HG03175 (cell line): ENCODE results near the gene DNAH7.
A peak's percentile ranks its signal among the peaks of the same experiment; 100 is the strongest.
"Not testable (repeated sequence)": the region's sequence is repeated elsewhere in the genome, so short reads cannot be mapped to it uniquely, and the experiment has no call there.

Source experiments
- ATAC-seq: cut with Tn5 transposase; IDR thresholded peaks from one replicate; pipeline ENCODE4 v1.9.1; 2021; ENCODE audit warnings: mild to moderate bottlenecking, moderate library complexity; ENCODE audit not compliant: unreplicated experiment

Gene DNAH7

DNA sequence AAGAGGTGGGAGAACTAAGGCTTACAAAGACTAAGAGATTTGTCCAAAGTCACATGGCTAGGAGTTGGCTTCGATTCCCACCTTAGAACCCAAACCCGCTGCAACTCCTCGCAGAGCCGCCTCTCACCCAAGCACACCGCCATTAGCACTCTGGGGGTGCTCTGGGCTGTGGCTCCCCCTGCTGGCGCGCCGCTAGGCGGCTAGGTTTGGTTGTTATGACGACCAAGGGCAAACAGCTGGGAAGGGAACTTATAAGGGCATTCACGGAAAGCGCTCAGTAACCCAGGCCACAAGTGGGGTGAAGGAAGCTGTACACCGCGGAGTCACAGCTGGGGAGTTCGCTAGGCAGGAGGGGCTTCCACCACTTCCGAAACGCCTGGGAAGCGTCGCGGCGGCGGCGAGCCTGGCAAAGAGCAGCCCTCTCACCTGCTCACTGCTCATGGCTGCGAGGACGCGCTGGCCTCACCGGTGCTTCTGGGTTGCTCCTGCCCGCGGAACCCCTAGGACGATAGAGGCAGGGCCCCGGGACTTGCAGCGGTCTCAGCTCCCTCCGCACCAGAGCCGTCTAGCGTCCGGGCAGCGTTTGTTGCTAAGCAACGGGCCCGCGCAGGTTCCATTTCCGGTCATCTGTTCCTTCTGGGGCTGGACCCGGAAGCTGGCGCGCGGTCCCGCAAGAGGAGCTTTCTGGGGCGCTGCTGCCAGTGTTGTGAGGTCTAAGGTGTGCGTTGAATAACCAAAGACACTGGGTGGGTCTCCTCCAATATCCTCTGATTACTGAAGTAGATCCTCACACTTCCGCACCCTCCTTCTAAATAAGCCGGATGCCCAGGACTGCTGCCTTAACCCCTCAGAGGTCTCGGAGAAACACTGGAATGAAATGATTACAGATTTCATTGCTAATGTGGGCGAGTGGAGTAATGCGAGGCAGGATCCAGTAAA lies at the start of gene DNAH7:
TSS of gene DNAH7 (minus strand) at position 567 of the 939 bp plus-strand sequence. CDS start at position 441, 126 bp downstream.
- peak; percentile 98 for ATAC-seq

- no peak for ATAC-seq
Measured at GRCh38 chr2:196117214-196117705, 48.6 kb upstream of the DNAH7 start.

GRCh38 chr2:196113061-196113974 lies 44.7 kb upstream of the DNAH7 start:
- ATAC-seq, result no peak

GRCh38 chr2:196112418-196113034 lies 43.9 kb upstream of the DNAH7 start:
- ATAC-seq, result no peak

DNA sequence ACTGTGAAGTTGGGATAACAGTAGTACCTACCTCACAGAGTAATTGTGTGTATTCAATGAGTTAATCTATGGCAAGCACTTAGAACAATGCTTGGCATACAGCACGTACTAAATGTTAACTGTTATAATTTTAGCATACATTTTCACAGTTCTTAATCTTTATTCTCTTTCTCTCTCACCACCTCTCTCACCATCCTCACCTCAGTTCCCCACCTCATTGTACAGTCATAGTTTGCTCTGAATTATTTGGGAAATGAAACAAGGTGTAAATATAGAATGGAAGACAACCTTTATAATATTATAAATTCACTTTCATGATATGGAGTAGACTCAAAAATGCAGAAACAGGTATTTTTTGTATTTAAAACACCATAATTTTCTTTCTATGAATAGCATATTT lies 40.0 kb upstream of the DNAH7 start:
- no peak for ATAC-seq

GRCh38 chr2:196105951-196106350 lies 37.3 kb upstream of the DNAH7 start:
- ATAC-seq, result no peak

GRCh38 chr2:196104066-196104465 lies 35.4 kb upstream of the DNAH7 start:
- no peak for ATAC-seq

DNA sequence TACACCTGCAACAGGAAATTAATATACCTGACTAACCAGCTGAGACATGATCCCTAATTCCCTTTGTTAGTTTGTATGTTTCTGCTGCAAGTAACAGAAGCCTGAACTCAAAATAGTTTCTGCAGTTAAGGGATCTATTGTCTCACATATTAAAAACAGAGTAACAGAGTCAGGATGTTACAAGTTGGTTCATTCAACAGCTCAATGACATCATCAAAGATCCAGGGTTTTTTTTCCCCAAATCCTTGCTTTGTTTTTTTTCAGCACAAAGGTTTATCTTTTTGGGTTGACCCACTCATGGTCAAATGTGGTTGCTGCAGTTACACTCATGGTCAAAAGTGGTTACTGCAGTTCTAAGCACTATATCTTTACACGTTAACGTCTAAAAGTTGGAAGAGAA lies 35.0 kb upstream of the DNAH7 start:
- ATAC-seq, result no peak

DNA sequence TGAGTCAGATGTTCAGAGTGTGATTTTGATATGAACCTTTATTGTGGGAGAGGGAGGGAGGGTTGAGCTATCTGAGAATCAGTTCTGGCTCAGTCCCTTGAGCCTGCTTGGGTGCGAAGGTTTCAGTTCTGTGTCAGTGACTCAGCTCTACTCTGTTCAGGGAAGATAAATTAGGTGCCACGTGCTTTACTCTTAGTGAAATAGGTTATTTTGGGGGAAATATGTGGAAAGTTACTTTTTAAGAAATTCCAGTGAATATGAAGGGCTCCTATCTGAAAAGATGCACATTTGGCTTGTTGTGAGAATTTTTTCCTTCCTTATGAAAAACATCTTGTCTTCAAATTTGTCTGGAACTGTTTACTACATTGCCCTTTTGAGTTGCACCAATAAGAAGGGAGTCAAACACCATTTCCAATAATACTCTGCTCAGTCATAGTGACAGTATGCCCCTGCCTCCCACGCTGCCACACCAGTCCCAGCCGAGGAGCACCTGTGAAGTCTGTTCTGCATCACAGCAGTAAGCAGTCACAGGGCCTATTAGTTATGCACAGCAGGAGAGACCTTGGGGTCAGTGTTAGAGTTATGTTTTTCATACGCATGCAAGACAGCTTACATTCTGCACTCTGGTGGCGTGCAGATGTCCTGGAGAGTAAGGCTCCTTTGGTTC lies 32.8 kb upstream of the DNAH7 start:
- ATAC-seq, result peak; percentile 88

DNA sequence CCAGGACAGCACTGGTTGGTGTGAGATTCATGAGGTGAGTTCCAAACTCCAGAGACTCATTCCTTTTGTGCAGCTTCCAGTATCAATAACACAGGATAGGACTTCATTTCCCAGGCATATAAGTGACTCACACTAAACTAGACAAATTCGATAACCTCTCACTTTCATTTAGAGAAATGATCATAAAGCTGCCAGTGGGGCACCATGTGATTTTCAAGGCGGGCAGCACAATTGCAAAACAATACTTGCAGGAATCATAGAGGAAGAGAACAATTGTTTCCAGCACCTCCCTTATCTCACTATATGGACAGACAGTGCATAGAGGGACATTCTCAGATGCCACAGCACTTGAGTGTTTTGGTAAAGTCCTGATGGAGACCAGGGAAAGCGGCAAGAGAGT lies 31.3 kb upstream of the DNAH7 start:
- no peak for ATAC-seq

DNA sequence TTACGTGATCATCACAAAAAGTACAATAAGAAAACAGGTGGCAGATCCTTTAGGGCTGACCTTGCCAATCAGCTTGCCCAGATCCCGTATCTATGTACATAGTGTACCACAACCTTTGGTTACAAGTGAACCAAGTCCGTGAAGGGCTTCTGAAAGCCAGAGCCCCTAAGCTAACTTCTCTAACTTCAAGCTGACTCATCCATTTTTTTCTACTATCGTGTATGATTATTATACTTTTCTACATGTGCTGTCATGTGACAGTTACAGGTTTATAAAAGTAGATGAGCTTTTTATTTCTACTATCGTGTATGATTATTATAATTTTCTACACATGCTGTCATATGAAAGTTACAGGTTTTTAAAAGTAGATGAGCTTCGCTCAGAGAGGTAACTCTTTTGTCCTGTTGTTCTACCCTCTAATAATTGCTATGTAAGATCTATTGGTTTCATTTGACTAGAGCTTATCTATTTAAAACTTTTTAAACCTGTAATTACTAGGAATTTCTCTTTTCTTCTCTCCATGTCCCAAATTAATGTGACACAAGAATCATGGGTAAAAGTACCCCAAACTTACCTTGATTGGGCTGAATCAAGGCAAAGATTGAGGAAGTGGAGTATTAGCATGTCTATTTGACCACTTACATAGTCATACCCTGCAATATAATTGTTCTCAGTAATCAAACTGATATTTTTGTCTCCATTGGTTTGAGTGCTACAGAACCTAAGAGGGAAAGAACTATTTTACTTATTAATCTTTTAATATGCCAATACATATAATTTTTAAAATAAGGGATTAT lies 29.4 kb upstream of the DNAH7 start:
- ATAC-seq, result no peak

DNA sequence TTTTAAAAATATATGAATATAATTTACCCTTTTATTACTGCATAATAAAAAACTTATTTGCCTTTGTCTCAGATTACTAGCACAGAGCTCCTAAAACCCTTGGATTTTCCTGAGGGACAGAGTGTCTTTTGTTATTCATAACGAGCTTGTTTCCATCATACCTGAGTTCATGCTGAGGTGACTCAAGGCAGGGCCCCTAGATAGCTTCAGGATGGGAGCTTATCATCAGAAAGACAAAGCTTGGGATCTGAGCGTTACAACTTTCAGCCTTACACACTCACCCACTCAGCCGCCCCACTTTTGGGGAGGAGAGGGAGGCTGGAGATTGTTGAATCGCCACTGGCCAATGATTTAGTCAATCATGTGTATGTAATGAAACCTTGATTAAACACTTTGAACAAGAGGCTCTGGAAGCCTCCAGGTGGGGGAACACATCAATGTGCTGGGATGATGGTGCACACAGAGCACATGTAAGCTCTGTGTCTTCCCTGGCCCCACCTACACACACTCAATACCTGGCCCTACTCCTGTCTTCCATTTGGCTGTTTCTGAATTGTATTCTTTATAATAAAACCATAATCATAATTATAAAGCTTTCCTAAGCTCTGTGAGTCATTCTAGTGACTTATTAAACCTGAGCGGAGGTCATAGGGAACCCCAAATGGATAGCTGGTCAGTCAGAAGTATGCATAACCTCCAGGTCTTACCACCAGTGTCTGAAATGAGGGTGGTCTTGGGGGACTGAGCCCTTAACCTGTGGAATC lies 28.5 kb upstream of the DNAH7 start:
- ATAC-seq, result no peak

- no peak for ATAC-seq
Measured at GRCh38 chr2:196096264-196096663, 27.6 kb upstream of the DNAH7 start.

DNA sequence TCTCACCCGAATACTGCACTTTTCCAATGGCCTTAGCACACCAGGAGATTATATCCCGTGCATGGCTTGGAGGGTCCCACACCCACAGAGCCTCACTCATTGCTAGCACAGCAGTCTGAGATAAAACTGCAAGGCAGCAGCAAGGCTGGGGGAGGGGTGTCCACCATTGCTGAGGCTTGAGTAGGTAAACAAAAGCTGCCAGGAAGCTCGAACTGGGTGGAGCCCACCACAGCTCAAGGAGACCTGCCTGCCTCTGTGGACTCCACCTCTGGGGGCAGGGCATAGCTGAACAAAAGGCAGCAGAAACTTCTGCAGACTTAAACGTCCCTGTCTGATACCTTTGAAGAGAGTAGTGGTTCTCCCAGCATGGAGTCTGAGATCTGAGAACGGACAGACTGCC lies 20.8 kb upstream of the DNAH7 start:
- not testable (repeated sequence) for ATAC-seq

GRCh38 chr2:196088203-196088602 lies 19.6 kb upstream of the DNAH7 start:
- ATAC-seq, result no peak

- ATAC-seq, result no peak
Measured at GRCh38 chr2:196086517-196087368, 18.1 kb upstream of the DNAH7 start.

GRCh38 chr2:196083601-196084000 lies 15.0 kb upstream of the DNAH7 start:
- ATAC-seq, result no peak

DNA sequence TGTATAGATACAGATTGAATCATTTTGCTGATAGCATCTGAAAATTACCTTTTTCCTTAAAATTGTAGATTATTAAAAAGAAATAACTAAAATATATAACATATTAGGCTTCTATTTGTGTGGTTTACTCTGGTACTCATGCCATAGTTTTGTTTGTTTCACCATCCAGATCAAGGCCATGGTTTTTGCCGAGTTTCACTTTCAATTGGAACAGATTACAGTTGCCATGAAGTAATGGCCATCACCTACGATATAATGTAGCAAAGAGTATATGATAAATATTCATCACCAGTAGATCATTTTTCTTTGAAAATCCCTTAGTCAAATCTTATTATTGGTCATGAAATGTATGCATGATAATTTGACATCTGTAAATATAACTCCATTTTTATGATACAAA lies 11.9 kb upstream of the DNAH7 start:
- ATAC-seq, result no peak
